GM12801 (cell line): Measurements from ENCODE around the gene TNFRSF6B.

Source experiments
- TF ChIP-seq, protein P1 (sequence below): IDR thresholded peaks from one replicate; pipeline ENCODE4 v1.5.1; 2011; ENCODE audit warnings: control low read depth; ENCODE audit not compliant: insufficient read length; ENCODE audit errors: extremely low read depth

Gene TNFRSF6B

GRCh38 chr20:63690003-63690897 is 6.2 kb upstream of the TNFRSF6B start:
- TF ChIP-seq, protein P1, sequence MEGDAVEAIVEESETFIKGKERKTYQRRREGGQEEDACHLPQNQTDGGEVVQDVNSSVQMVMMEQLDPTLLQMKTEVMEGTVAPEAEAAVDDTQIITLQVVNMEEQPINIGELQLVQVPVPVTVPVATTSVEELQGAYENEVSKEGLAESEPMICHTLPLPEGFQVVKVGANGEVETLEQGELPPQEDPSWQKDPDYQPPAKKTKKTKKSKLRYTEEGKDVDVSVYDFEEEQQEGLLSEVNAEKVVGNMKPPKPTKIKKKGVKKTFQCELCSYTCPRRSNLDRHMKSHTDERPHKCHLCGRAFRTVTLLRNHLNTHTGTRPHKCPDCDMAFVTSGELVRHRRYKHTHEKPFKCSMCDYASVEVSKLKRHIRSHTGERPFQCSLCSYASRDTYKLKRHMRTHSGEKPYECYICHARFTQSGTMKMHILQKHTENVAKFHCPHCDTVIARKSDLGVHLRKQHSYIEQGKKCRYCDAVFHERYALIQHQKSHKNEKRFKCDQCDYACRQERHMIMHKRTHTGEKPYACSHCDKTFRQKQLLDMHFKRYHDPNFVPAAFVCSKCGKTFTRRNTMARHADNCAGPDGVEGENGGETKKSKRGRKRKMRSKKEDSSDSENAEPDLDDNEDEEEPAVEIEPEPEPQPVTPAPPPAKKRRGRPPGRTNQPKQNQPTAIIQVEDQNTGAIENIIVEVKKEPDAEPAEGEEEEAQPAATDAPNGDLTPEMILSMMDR: no peak

DNA sequence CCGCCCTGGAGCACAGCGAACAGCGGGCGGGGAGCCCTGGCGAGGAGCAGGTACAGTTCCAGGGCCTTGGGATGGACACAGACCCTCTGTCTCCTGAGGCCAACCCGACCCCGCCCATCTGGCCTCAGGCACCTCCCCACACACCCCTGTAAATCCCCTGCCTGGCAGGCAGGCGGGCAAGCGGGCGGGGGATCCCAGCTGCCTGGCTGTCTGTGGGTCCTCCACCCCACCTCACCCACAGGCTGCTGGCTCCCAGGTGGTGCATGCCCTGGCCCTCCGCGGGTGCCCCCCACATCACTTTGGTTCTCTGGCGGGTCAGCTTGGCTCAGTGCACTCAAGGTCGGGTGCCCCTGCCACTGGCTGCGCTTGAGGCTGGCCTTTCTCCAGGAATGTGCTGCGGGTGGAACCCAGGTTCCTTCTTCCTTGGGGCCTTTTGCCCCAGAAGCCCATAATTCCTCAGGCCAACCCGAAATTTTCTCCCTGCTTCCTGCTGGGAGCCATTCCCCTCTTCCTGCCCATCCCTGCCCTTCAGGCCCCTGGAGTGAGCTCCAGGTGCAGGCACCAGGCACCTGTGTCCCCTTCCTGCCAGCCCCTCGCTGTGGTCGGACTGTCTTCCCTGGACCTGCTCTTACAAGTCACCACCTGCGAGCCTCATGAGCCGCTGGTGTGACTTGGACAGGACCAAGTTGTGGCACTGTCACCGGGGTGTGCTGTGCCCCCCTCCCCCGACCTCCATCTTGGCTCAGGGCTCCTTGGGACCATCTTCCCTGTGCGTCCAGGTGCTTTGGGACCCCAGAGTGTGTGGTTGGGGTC is 5.3 kb upstream of the TNFRSF6B start:
- TF ChIP-seq, protein P1: no peak

- TF ChIP-seq, protein P1: no peak
Measured at GRCh38 chr20:63691711-63692435, 4.6 kb upstream of the TNFRSF6B start.

GRCh38 chr20:63692436-63693082 is 3.9 kb upstream of the TNFRSF6B start:
- TF ChIP-seq, protein P1: no peak

DNA sequence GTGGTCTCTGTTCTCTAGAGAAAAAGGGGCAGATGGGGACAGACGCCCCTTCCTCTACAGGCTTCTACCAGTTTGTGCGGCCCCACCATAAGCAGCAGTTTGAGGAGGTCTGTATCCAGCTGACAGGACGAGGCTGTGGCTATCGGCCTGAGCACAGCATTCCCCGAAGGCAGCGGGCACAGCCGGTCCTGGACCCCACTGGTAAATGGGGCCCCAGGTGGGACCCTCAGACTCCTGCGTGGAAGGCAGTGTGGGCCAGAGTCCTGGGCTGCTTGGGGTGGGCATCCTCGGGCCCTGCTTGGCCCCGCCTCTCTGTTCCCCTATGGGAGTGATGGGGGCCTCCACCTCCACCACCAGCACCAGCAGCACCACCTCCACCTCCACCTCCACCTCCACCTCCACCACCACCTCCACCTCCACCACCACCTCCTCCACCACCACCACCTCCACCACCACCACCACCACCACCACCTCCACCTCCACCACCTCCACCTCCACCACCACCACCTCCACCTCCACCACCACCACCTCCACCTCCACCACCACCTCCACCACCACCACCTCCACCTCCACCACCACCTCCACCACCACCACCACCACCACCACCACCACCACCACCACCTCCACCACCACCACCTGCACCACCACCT is 3.2 kb upstream of the TNFRSF6B start:
- TF ChIP-seq, protein P1: no peak

- TF ChIP-seq, protein P1: no peak
Measured at GRCh38 chr20:63693733-63694583, 2.5 kb upstream of the TNFRSF6B start.
